KG1 (cell line): ENCODE results near the gene FTO.

Experiments used
- DNase-seq: peaks from one replicate; lab custom pipeline; 2025; lab: John Stamatoyannopoulos, UW

FTO gene

GRCh38 chr16:54086791-54087190 is 382.8 kb downstream of the FTO start:
- DNase-seq: no peak

- DNase-seq: no peak
Measured at GRCh38 chr16:54090602-54091001, 386.6 kb downstream of the FTO start.

GRCh38 chr16:54093281-54093680 is 389.3 kb downstream of the FTO start:
- no peak for DNase-seq

- DNase-seq: no peak
Measured at GRCh38 chr16:54094641-54095040, 390.7 kb downstream of the FTO start.

- DNase-seq: no peak
Measured at GRCh38 chr16:54096607-54097006, 392.7 kb downstream of the FTO start.

GRCh38 chr16:54097774-54098173 is 393.8 kb downstream of the FTO start:
- DNase-seq: no peak

- no peak for DNase-seq
Measured at GRCh38 chr16:54098247-54098646, 394.3 kb downstream of the FTO start.

GRCh38 chr16:54099627-54100026 is 395.7 kb downstream of the FTO start:
- DNase-seq: no peak

GRCh38 chr16:54102888-54103866 is 399.2 kb downstream of the FTO start:
- no peak for DNase-seq

- DNase-seq: no peak
Measured at GRCh38 chr16:54106057-54106456, 402.1 kb downstream of the FTO start.

GRCh38 chr16:54107583-54108202 is 403.7 kb downstream of the FTO start:
- DNase-seq: no peak

- no peak for DNase-seq
Measured at GRCh38 chr16:54110016-54110981, 406.3 kb downstream of the FTO start.

GRCh38 chr16:54112451-54113206 is 408.7 kb downstream of the FTO start:
- no peak for DNase-seq

- no peak for DNase-seq
Measured at GRCh38 chr16:54115558-54115957, 411.6 kb downstream of the FTO start.

- no peak for DNase-seq
Measured at GRCh38 chr16:54116124-54116655, 412.2 kb downstream of the FTO start.

- DNase-seq: no peak
Measured at GRCh38 chr16:54118846-54119245, 414.9 kb downstream of the FTO start.

- no peak for DNase-seq
Measured at GRCh38 chr16:54120846-54121480, 417.0 kb downstream of the FTO start.

GRCh38 chr16:54121539-54122295 is 417.8 kb downstream of the FTO start:
- no peak for DNase-seq

- DNase-seq: no peak
Measured at GRCh38 chr16:54123766-54124165, 419.8 kb downstream of the FTO start.
